Vagina (tissue), 2 donors: ENCODE results near the gene BRINP3.

Experiments used
- CTCF ChIP-seq, 3 experiments: fragments of 450-650 bp in 2 of 3; fragments of 200-600 bp in 1 of 3; sonication (generic) in 1 of 3; IDR thresholded peaks; one replicate each; pipeline ENCODE4 v1.5.1; 2017 to 2019; ENCODE audit warnings: antibody characterized with exemption in 3 of 3, mild to moderate bottlenecking in 2 of 3, moderate library complexity in 2 of 3
- POLR2AphosphoS5 ChIP-seq, 2 donors: sonication (generic); formaldehyde crosslinking; IDR thresholded peaks; one replicate each; pipeline ENCODE4 v1.9.0; 2017; ENCODE audit warnings: antibody characterized with exemption in 2 of 2, mild to moderate bottlenecking in 2 of 2, low read depth in 1 of 2; ENCODE audit not compliant: insufficient read depth in 1 of 2

- no peak for TF ChIP-seq POLR2AphosphoS5 (IDR thresholded peaks at IDR 0.05; ENCODE audit: insufficient read depth in 1 of 2, low read depth in 1 of 2)
- no peak for TF ChIP-seq CTCF (IDR thresholded peaks at IDR 0.05)
Observed at GRCh38 chr1:190455631-190456030, 22.0 kb downstream of the BRINP3 start.
